Measurements from ENCODE around the gene PLXNC1.
A peak's percentile ranks its signal among the peaks of the same experiment; 100 is the strongest.

Gene PLXNC1

DNA sequence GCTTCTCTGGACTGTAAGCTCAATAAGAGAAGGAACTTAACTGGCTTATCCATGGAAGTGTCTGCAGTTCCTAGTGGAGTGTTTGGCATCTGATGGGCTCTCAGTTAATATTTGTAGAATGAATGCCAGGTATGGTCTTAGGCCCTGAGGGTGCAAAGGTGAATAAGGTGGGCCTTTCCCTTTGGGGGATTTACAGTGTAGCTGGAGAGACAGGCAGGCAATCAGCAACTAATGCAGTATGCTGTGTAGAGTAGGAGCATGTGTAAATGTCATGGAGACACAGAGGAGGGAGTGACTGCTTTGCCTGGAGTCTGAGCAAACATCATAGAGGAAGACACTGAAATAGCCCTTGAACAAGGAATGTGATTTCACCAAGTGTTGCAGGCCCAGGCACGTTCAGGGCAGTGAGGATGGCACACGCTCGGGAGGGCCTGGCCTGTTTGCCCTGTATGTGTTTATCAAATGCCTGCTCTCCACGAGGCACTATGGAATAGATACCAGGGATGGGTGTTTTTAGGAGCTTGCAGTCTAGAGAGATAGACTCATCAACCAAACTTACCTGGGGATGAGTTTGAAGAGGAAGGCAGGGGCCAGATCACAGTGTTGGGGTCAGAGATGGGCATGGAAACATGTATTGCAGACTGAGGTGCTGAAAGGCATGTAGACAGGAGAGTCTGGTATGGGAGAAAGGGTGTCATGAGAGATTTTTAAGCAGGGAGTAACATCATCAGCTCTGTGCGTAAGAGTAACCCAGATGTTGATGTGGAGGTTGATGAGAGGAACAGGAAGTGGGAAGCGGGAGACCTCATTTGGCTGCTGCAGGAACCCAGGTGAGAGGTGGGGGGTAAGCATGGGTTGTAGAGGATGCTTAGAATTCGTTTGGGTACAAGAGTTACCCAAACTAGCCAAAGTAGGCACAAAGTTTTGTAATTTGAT lies 54.1 kb downstream of the PLXNC1 start:
- DNase-seq (ENCODE audit: extremely low read depth in 1 of 2, low read depth in 1 of 2) = no peak

DNA sequence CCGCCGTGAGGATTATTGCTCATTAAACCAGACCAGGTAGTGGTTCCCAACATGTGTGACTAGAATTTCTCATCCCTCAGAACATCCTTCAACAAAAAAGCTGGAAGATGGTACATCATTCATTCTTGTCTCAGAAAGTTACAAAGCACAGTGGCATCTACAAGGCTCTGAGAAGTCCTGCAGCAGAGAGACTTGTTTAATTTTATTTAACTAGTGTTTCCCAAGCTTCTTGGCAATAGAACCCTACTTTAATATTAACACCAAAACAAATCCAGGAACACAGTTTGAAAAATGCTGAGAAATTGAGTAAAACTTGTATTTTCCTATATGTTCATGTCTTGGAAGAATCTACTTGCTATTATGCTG lies 54.8 kb downstream of the PLXNC1 start:
- no peak for DNase-seq (ENCODE audit: extremely low read depth in 1 of 2, low read depth in 1 of 2)

DNA sequence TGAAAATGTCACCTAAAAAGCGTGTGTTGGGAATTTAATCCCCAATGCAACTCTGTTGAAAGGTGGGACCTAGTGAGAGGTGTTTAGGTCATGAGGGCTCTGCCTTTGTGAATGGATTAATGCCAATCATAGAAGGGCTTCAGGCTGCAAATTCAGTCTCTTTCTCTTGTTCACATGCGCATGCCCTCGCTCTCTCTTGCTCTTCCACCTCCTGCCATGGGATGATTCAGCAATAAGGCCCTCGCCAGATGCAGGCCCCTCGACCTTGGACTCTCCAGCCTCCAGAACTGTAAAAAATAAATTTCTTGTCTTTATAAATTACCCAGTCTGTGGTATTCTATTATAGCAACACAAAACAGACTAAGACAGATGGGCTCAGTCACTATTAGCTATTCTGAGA lies 55.4 kb downstream of the PLXNC1 start:
- no peak for DNase-seq (ENCODE audit: extremely low read depth in 1 of 2, low read depth in 1 of 2)

DNA sequence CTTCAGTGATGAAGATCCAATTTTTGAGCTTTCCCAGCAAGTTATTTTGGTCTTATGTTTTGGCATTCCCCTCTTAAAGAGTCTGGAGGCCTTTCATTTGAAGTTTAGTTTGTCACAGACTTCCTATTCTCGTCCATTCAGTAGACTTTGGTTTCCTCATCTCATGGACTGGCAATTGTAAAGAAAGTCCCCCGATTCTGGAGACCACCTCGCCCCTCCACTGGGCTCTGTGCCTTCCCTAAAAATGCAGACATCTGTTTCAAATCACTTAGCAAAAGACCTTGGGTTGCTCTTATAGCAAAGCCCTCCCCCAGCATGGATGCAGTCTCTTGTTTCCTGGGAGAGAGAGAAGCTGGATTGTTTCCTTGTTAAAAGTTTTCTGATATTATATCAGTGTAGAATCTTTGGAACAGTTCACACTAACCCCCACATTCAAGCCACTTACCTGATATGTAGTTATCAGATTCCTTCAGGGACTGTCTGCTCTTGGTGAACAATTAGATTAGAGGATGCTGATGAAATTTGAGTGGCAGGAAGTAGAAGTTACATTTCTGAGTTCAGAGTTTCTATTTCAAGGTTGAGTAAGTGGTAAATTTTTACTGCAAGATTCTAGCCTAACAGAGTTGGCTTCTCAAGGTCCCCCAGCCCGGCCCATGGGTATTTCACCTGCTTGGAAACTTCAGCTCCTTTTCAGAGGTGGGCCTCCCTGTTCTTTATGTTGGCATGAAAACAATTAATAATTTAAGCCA lies 56.3 kb downstream of the PLXNC1 start:
- DNase-seq (ENCODE audit: extremely low read depth in 1 of 2, low read depth in 1 of 2) = no peak

DNA sequence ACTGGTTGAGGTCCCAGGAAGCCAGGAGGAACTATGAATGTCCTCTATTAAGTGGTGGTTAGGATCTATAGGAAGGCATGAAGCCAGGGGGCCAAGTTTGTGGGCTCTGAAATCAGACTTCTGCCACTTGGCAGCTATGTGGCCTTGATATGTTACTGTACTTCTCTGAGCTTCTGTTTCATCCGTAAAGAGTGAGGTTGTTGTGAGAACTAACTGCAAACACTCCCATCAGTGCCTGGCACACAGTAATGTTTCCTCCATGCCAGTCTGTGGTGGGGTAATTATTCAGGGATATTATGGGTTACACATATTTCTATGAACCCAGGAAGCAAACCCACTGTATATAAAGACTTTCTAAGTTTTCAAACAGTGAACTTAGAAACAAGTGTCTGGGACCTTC lies 57.4 kb downstream of the PLXNC1 start:
- DNase-seq (ENCODE audit: extremely low read depth in 1 of 2, low read depth in 1 of 2) = no peak

DNA sequence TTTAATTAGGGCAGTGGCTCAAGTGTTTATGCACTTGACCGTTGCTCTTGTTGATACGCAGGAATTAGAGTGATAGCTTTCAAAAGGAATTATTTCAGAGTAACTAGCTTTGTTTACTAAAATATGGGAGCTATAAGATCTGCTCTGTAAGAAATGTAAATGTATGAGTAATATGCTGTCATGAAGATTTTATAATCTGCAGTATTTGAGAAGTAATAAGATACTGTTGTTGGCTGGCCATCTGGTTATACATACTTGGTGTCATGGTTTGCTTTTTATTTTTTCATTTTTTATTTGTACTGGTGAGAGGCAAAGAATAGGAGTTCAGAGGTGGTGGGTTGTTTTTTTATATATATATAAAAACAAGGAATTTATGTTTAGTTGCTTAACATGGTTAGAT lies 58.5 kb downstream of the PLXNC1 start:
- no peak for DNase-seq (ENCODE audit: extremely low read depth in 1 of 2, low read depth in 1 of 2)

DNA sequence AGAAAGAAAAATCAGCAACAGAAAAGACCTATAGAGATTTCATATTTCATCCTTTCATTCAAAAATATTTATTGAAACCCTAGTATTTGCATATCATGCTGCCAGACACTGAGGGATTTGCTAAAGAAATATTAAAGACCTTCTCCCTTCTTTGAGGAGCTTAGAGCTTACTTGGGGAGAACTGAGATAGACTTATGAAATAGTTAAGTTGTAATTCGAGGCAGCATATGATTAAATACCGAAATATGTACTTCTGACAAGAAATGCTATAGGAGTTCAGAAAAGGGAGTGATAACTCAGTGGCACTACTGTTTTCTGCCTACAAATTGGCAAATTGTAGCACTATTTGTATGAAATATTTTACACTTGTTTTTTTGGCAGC lies 59.1 kb downstream of the PLXNC1 start:
- DNase-seq (ENCODE audit: extremely low read depth in 1 of 2, low read depth in 1 of 2) = no peak

DNA sequence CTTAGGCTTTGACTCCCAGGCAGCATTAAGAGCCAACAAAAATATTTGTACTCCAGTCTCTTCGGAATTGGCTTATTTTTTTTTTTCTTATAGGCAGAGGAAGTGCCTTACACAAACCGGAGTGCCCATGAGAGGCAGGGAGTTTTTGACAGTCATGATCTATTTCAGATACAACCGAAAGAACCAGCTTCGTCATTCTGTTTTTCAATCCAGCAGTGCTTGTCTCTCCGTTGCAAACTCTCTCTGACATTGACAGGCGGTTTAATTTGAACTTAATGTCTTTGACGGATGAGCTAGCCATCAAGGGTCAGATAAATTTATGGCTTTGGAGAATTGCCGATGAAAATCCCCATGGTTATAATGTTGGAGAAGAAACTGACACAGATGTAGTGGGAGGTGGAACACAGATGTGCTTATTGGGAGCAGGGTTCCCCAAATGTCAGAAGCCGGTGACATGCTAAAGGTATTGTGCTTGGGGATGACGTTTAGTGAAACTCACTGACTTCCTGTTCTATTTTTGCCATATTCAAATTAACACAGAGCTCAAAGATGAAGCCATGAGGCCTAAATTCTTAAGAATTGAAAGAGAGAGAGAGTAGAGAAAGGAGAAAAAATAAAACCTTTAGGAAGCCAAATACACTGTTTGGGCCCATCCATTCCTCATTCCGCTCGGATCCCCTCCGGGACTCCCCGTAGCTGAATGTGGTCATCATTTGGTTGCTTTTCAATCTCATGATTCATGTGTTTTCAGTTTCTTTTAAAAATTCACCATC lies 59.7 kb downstream of the PLXNC1 start:
- peak in 1 of 2 donors; percentile 25 for DNase-seq (ENCODE audit: extremely low read depth in 1 of 2, low read depth in 1 of 2)

DNA sequence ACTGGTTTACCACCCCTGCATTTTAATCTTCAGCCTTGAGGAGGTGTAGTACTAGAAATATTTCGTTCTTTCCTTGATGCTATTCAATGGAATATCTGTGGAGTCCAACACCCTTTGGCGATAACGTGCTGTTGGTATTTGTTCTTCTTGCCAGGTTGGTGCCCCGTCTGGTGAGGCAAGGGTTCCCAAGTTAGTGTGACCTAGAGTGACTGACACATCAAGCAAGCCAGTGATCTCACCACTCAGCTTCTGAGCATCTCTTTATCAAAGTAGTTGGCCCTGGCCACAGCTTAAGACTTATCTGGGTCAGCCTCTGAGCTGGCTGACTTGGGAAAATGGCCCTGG lies 60.2 kb downstream of the PLXNC1 start:
- DNase-seq (ENCODE audit: extremely low read depth in 1 of 2, low read depth in 1 of 2) = peak in 1 of 2 donors; percentile 32

DNA sequence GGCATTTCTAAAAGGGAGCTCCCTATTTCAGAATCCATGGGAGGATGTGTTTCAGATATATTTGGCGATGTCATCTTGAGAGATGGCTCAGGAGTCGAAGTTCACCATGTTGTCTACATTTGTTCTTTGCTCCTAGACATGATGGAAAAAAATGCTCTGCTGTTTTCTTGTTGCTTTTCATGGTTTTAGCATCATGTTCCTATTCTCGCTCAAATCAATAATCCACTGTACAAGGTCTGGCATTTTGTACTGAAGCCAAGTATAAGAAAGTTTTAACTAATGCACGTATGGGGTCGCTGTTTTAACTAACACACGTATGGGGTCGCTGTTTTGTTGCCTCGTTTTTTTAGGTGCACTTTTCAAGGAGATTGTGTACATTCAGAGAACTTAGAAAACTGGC lies 60.9 kb downstream of the PLXNC1 start:
- DNase-seq (ENCODE audit: extremely low read depth in 1 of 2, low read depth in 1 of 2) = no peak

DNA sequence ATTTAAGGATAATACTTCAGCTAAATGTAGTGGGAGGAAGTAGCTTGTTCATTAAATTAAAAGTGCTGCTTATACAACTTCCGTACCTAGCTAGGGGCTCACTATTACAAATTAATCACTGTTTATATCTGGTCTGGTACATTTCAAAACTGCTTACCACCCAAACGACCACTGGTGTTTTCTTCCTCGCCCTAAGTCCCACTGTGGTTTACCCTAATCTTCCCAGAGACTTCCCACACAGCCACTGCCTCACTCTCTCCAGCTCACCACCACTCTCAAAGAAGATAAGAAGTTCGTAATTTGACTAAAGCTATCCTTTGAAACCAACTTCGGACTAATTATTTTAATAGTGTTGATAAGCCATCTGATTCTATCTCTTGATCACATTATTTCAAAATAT lies 62.6 kb downstream of the PLXNC1 start:
- DNase-seq (ENCODE audit: extremely low read depth in 1 of 2, low read depth in 1 of 2) = no peak

DNA sequence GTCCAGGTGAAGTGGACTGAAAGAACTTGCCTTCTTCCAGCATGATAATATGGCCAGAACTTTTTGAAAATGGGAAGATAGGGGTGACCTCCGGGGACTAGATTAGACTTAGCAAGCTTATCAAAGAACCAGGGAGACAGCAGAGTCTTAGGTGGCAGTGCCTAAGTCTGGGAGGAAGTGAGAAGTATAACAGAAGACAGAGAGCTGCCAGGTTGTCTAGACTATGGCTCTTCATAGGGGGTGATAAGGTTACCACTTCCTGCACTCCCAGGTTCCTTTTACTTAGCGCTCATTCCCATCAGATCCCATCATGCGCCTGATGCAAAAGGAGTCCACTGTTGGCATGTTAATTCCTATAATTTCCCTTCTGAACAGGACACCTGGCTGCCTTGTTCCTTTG lies 69.9 kb downstream of the PLXNC1 start:
- DNase-seq (ENCODE audit: extremely low read depth in 1 of 2, low read depth in 1 of 2) = no peak

DNA sequence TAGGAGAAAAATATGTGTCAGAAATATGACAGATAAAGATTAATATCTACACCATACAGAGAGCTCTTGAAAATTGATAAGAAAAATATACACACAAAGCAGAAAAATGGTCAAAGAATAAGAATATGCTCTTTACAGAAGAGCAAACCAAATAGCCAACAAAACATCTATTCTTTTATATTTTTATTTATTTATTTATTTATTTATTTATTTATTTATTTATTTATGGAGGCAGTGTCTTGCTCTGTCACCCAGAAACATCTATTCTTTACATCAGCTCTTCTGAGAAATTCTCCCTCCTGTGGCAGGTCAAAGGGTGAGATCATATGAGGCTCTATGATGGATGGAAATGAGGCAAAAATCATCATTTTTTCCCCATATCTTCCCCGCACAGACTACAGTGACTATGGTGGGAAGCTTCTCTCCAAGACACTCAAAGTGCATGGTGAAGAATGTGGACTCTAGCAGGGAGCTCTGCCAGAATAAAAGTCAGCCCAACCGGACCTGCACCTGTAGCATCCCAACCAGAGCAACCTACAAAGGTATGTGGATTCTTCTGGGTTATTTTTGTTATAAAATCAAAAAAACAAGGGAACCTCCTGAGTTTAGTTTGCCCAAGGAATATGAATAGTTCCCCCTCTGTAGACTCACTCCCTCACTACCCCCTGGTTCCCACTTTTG lies 71.4 kb downstream of the PLXNC1 start:
- no peak for DNase-seq (ENCODE audit: extremely low read depth in 1 of 2, low read depth in 1 of 2)

DNA sequence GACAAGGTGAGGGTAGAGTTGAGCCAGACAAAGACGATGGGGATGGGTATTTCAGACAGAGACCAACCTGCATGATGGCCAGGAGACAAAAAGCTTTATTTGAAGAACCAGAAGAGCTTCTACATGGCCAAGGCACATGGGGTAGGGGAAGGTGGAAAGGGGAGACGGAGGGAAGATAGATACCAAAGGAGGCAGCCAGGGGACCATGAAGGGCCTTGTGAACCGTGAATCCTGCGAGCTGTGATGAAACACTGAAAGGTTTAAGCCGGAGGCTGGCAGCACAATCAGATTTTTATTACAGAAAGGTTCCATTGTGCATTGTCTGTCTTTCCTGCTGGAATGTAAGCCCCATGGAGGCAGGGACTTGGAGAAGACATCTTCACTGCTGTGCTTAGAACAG lies 72.4 kb downstream of the PLXNC1 start:
- no peak for DNase-seq (ENCODE audit: extremely low read depth in 1 of 2, low read depth in 1 of 2)

DNA sequence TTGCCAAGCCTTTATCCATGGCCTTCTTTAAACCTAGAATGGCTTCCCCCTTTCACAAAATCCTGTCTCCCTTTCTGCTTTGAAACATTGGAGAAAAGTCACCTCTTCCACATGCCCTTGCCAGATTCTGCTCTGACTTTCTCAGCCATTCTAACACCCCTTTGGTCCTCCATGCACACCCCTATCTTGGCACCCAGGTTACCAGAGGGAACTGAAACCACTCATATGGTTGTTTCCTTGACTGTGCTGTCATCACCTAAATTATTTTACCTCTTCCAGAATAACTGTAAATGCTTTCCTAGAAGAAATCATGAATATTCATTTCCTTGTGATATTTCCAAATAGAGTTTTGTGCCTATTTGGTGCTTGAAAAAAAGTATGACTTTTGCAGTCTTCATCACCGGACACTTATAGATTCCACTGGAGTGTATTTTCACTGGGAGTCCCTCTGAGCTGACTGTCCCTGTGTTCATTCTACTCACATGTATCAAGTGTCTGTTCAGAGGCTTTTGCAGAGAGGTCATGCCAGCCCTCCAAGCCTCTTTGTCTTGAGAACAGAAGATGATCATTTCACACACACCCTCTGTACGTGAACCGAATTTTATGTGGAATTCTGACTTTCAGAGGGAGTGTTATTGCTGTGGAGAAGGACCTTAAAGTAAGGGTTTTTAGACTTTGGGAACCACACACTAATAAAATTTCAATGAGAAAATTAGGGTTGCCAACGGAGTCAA lies 74.1 kb downstream of the PLXNC1 start:
- DNase-seq (ENCODE audit: extremely low read depth in 1 of 2, low read depth in 1 of 2) = no peak

DNA sequence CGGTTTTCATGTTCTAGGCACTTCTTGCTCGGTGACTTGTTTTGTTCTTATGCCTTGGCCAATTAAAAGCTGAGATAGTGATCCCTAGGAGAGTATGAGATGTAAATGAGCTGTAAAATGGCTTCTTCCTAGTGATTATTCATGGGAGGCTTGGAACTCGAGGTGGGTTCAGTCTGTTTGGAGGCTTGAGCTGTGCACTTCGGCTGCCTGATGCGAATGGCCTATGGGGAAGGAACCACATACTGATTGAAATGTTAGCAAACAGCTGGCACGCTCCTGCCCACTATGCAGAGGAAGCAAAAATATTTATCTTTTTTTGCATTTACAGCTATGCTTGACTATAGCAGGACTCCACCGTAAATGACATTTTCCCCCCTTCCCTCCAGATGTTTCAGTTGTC lies 75.5 kb downstream of the PLXNC1 start:
- no peak for DNase-seq (ENCODE audit: extremely low read depth in 1 of 2, low read depth in 1 of 2)

DNA sequence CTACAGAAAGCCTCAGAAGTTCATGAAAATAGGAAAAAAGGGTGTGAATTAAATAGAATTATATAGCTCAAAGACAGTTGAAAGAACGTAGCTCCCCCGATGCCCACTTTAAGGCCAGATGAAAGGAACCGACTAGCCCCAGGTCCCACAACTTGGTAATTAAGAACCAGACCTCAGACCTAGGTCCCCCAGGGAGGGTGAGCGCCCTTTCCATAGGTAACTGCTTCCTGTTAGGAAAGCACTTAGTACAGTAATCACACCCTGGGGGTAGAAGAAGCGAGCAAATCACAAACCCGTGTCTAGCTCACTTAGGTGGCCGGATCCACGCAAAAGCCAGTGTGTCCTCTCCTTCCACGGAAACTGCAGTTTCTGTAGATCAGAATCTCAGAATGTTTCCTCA lies 77.1 kb downstream of the PLXNC1 start:
- DNase-seq (ENCODE audit: extremely low read depth in 1 of 2, low read depth in 1 of 2) = no peak

DNA sequence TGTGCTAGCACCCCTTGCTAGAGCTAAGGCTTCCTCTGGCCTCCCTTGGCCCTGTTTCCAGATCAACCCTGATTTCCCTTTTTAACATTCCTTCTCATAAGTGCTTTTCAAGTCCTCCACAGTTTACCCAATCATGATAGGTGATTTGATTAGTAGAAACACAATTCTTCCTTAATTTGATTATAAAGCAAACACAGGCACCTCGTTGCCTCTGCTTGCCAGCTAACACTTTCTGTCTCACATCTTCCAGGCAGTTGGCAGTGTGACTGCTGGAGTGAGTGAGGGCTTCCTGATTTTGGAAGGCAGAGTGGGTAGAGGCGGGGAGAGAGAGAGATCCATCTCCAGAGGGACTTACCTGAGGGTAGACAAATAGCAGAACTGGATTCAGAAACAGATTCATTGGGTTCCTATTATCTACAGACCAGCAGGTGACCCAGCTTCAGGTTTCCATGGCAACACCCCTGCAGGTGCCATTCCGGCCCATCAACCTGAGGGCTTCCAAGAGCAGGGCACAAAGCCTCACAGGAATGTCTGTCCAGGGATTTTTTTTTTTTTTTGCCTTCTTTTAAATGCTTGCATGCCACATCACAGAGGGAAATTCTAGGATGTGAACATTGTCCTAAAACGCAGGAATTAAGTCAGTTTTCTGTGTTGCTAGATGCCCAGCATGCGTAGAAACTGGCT lies 77.7 kb downstream of the PLXNC1 start:
- no peak for DNase-seq (ENCODE audit: extremely low read depth in 1 of 2, low read depth in 1 of 2)

DNA sequence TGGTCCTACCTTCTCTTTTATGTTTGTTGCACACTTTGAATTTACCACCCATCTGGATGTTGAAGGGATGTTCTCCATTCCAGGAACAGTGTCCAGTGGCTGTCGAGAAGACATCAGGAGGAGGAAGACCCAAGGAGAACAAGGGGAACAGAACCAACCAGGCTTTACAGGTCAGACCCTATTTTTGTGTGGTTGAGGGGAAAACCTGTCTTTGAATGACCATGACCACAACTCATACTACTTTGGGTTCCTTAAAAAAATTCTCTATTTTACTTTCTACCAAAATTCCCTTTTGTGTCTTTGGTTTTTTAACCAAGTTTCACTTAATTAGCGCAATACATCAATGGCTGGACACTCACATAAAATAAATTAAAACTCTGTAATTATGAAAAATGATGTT lies 78.7 kb downstream of the PLXNC1 start:
- no peak for DNase-seq (ENCODE audit: extremely low read depth in 1 of 2, low read depth in 1 of 2)

DNA sequence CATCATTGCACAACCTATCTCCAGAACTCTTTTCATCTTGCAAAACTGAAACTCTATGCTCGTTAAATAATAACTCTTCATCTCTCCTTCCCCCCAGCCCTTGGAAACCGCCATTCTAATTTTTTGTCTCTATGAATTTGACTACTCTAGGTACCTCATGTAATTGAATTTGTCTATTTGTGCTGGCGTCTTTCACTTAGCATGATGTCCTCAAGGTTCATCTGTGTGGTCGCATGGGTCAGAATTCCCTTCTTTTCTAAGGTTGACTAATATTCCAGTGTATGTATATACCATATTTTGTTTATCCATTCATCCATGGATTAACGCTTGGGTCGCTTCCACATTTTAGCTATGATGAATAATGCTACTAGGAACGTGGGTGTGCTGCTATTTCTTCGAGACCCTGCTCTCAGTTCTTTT lies 80.1 kb downstream of the PLXNC1 start:
- DNase-seq (ENCODE audit: extremely low read depth in 1 of 2, low read depth in 1 of 2) = no peak
